GM18858 (cell line): Measurements from ENCODE around the gene DLG1.

Experiments
- ATAC-seq: cut with Tn5 transposase; IDR thresholded peaks from one replicate; pipeline ENCODE4 v1.9.1; 2021; ENCODE audit not compliant: unreplicated experiment

DLG1 gene

DNA sequence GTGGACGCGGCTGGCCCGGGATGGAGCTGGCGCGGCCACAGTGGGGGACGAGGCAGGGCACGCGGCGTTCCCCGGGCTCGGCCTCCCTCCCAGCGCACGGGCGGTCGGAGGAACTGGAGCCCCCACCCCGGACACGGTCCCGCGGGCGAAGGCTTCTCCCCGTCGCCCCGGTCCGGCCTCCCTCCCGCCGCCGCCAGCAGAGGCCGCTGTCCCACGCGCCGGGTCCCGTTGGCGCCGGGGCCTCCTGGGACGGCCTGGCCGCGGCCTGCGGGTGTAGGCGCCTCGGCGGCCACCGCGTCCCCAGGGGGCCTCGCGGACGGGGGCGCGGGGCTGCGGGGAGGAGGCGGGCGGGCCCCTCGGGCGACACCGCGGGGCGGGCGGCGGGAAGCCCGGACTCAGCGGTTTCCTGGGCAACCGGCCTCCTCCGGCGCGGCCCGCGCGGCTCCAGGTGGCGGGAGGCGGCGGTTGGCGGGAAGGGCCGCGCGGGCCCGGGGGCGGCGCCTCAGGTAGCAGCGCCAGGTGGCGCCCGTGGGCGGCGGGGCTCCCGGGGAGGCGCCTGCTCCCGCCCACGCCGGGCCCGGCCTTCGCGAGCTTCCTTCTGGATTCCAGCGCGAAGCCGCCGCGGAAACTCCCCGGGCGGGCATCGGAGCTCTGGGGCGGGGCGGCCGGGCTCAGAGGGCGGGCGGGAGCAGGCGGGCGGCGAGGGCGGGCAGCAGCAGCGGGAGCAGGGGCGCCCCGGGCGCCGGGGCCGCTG lies 295.5 kb downstream of the DLG1 start:
- ATAC-seq, result peak; percentile 72

DNA sequence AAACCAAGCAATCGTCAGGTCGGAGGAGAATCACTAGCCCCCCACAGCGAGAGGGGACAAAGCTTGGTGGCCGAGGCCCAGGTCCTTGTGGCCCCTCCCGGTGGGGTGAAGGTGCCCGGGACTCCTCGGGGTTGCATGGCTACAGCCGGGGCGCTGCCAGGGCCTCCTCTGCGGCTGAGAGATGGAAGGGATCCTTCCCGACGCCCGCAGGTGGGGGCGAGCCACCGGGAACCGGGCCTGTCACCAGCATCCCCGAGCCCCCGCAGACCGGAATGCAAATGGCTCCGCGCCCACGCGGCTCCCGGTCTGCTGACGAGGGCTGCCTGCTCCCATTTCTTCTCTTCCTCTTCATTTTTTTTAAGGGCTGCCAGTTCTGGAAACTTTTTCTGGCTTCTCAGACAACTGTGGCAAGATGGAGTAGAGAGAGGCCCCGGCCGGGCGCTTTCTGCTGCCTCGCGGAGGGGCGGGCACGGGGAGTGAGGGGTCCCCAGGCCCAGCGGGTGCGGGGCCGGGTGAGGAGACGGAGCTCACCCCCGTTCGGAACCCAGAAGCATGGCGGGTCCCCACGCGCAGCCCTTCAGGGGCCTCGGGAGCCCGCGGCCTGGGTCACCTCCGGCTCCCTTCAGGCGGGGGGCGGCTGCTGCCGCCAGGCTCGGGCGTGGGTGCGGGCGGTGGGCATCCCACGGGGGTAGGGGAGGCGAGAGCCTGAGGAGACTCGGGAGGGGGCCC lies 296.3 kb downstream of the DLG1 start:
- no peak for ATAC-seq

DNA sequence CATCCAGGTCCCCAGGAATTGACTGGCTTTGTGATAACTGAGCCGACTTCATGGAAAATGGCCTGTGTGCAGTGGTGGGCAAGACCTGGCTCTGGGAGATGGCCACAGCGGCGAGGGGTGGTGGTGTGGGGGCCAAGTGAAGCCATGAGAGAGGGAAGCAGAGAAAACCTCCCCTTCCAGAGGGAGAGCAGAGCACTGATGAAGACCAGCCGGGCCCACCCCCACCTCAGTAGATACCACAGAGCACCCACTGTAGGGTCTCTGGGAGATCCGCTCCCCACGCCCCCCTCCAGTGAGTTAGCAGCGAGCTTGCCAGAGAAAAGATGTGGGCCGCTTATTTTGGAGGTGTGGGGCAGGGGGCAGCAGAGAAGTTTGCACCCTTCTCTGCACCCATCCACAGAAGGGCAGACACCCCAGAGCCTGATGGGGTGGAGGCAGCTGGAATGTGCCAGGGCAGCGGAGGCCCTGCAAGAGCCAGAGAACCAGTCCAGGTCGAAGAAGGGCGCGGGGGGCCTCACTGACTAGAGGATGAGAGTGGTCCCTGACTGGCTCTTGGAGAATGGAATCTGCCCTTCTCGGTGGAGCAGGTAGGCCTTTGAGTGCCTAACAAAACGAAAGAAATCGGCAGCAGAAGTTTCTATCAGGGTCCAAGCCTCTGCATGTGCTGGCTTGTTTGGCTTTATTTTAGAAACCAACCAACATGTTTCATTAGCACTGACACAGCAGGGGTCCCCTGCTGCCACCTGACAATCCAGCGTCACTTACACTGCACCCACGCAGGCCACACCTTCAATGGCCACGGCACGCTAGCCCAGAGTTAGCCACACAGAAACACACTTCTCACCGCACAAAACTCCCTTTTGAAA lies 297.1 kb downstream of the DLG1 start:
- no peak for ATAC-seq

DNA sequence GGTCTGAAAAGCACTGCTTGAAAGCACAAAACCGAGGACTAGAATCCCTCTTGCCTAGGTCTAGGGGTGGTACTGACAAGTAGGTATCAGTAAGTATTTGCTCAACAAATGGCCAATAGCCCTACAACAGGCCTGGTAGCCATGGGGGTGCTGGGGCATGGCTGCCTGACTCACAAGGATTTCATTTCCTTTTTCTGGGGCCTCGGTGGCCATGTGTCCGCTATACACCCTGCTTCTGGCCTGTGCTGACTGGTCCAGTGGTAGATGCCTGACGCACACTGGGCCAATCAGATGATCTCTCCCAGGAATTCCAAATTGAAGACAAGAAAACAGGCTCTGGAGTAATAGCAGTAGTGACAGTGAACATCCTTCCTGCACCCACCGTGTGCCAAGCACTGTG lies 298.2 kb downstream of the DLG1 start:
- ATAC-seq, result no peak

DNA sequence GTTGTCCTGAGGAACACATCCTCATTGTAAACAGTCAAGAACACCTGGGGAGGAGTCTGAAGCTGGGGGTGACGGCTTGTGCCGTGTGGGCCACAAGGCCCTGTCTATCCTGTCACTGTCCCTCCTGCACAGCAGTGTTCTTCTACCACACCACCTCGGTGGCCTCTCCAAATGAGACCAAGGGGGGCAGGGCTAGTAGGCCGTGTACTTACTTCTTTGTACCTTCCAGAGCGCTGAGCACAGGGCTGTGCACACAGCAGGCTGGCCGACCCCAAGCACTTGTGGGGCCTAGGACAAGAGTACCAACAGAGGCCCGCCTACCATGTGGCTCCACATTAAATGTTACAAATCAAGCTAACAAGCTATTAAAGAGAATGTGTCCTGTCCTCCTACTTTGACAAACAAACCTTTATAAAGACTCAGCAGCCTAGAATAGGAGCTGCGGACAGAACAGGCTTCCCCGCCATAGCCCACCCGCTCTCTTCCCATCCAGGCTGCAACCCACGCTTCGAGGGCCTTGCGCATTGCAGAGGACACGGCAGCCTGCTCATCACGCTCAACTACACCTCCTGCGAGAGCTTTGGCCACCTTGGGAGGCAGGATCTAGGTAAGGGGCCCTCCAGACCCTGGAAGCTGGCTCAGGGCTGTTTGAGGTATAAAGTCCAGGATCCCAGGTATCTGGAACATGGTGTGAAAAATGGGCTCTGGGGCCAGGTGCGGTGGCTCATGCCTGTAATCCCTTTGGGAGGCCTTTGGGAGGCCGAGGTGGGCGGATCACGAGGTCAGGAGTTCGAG lies 299.2 kb downstream of the DLG1 start:
- ATAC-seq, result no peak

DNA sequence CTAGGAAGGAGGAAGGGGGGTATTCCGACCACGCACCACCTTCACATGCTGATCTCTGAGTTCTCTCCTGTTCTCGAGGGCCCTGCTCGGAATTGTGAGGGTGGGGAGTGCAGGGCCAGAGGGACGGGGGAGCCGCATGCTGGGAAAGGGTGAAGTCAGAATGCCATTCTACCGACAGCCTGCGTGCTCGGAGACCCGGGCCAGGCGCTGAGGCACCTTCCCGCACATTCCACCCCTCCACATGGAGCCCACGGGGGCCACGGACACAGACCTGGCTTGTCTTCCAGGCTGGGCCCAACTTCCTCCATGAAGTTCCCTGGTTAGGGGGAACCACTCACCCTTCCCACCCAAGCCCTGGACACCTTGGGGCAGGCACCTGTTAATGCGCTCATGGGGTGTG lies 301.1 kb downstream of the DLG1 start:
- ATAC-seq, result no peak

DNA sequence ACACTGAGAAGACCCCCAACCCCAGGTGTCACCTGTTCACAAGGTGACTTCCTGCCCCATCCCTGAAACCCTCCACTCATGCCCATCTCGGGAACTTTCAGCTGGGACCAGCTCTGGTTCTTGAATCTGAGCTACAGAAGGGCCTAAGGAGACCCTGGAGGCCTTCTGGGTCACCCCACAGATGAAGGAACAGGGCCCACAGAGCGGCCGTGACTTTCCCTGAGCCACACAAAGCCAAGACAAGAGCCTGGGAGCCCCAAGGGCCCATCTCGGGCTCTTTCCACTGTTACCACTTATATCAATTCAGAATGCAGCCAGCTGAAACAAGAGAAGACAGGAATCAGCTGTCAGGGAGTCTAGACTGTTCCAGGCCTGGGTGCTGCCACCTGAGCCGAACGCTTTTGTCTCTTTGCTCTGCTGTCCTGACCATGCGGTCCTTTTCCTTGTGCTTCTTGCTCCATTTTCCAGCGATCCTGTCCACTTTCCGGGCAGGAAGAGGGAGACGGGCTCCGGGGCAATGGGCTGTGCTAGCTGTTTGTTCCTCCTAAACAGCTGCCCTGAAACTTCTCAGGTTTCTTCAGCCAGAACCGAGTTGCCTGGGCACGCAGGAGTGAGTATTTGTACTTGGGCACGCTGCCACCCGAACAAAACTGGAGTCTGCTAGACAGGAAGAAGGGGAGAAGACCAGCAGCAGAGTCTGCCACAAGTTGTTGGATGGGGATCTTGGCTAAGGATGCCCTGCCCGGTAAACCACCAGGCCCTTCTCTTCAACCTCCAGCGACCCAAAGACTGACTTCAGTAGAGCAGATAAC lies 301.8 kb downstream of the DLG1 start:
- no peak for ATAC-seq

DNA sequence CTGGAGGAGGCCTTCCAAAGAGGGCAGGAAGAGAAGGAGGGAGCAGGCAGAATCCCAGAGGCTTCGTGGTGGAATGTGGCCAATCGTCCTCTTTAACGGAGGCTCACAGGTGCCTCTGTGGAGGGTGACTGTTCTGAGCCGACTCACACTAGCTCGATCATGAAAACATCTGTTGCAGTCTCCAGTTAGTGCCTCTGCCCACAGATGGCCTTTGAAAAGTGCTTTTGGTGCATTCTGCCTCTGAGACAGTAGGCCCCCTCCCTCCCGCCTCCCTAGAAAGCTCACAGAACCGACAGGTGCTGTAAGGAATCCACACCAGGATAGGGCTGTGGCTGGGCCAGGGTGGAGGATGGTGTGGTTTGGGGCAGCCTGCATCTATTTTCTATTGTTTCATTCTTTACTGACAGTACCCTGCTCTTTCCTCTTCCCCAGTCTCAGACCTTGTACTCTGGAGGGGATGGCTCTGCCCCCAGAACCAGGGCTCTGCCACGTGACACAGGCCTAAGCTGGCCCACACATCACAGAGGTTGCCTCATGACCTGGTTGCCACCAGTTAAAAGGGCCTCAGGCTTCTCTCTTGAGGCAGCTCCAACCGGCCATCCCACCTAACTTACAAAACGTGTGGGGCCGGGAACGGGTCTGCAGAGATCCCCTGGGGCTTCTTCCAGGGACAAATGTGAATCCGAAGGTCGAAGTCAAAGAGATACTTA lies 302.6 kb downstream of the DLG1 start:
- ATAC-seq, result no peak

DNA sequence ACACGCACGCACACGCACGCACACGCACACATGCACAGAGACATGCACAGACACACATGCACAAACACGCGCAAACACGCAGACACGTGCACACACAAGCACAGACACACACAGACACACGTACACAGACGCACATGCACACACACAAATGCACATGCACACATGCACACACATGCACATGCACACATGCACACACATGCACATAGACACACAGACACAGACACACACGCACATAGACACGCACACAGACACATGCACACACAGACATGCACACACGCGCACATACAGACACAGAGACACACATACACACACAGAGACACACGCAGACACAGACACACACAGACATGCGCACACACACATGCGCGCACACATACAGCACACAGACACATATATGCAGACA lies 303.4 kb downstream of the DLG1 start:
- no peak for ATAC-seq

DNA sequence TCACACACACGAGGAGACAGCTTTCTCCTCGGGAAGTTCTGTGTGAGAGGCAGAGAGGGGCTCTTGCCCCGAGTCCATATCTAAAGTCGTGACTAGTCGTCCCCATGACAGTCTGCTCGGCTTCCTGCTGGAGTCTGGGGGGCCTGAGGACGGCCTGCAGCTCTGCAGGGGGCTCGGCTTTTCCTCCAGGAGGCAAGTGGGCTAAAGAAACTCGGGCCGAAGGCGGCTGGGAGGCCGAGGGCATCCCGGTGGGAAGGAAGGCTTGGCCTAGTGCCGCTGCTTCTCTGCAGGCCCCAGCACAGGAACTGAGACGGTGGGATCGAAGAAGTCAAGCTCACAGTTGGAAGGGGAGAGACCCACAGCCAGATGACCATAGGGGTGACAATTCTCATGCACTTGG lies 304.4 kb downstream of the DLG1 start:
- no peak for ATAC-seq
